Stimulated activated CD8-positive, alpha-beta memory T cell treated with anti-CD3 and anti-CD28 coated beads, Interleukin-12 subunit alpha, Interleukin-12 subunit beta, amount 100 ng/mL, for 24 hours (primary cell): ENCODE data around the gene STK40.

Experiments
- DNase-seq: peaks from one replicate; pipeline ENCODE4 v3.0.0-alpha.2; 2020; ENCODE audit errors: extremely low read depth

The STK40 gene

GRCh38 chr1:36385410-36386264 is at the start of gene STK40:
Gene STK40 (minus strand): TSS chr1:36385924. CDS start chr1:36361332, 24,592 bp downstream.
- DNase-seq, result peak; percentile 96

DNA sequence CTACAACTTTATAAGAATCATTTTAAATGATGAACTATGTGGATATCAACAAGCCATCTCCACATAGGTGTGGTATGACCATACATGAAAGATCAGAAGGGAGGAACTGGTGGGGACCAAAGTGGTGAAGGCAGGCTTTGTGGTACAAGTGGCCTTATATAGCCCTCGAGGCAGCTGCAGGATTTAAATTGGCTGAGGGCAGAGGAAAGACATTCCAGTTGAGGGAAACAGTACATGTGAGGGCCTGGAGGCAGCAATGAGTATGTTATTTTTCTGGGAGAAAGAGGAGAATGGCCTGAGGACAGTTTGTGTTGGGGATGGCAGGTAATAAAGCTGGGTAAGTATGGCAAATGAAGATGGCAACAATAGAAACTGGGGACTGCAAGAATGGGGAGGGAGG is 47.4 kb upstream of the STK40 start:
- no peak for DNase-seq

GRCh38 chr1:36432616-36433015 is 46.9 kb upstream of the STK40 start:
- no peak for DNase-seq

- DNase-seq, result no peak
These were observed 40.1 kb upstream of the STK40 start for GRCh38 chr1:36425791-36426190.

GRCh38 chr1:36421649-36422048 is 35.9 kb upstream of the STK40 start:
- no peak for DNase-seq

DNA sequence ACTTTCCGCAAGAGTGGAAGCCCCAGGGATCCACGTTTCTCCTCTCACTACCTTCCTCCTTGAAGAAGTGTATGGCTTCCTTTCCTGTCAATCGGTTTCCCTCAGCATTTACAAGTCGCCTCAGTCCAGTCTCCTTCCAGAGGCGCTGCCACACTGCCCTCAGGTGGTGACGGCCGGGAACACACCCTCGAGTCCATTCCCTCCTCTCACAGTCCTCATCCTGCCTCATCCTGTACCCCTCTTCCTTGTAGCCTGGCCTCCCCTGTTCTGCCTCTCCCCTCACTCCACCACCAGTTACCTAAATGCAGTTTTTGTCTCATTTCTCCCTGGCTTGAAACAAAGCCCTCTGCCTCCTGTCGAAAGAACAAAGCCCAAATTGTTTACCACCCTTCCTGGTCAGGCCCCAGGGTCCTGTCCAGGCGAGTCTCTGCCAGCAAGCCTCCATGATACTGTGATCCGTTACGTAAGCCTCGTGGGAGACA is 35.2 kb upstream of the STK40 start:
- DNase-seq, result peak; percentile 63

- no peak for DNase-seq
These were observed 34.7 kb upstream of the STK40 start for GRCh38 chr1:36420409-36420808.

GRCh38 chr1:36419569-36419968 is 33.8 kb upstream of the STK40 start:
- DNase-seq, result no peak

GRCh38 chr1:36419140-36419539 is 33.4 kb upstream of the STK40 start:
- DNase-seq, result no peak

DNA sequence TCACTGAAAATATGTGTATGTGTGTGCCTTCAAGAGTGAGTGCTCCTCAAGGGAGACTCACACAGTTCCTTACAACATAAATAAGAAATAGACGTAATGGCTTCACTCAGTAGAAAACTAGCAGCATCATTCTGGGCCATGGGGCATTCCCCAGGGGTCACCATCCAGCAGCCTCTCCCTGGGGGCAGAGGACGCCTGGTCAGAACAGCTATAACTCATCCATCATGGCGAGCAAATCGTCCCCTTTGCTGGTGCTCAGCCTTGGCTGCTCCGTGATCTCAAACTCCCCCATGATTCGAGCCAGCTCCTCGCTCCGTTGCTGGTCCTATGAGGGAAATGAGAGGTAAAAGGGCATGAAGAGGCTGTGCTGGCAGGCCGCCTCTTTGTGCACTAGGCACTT is 32.2 kb upstream of the STK40 start:
- no peak for DNase-seq

DNA sequence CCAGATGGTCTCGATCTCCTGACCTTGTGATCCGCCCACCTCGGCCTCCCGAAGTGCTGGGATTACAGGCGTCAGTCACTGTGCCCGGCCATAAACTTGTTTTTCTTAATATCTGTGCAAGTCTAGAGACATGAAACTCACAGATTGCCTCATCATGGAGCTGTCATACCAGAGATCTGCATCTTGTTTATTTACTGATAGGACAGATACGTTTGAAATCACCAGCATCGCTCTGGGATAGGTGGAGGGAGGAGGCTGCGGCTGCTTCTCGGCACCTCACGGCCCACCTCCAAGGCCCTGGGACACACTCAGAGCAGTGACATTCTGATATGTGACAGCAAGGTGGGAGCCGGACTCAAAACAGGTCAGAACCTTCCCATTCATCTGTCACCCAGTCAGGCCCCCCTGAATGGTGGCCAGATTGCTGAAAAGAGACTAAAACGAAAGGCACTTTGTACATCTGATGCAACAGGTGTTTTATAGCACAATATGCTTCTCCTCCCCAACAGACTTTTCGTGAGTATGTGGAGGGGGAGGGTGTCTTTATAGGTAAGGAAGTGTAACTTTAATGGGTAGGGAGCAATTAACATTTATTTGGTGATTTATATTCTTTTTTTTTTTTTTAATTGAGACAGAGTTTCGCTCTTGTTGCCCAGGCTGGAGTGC is 30.1 kb upstream of the STK40 start:
- DNase-seq, result no peak

DNA sequence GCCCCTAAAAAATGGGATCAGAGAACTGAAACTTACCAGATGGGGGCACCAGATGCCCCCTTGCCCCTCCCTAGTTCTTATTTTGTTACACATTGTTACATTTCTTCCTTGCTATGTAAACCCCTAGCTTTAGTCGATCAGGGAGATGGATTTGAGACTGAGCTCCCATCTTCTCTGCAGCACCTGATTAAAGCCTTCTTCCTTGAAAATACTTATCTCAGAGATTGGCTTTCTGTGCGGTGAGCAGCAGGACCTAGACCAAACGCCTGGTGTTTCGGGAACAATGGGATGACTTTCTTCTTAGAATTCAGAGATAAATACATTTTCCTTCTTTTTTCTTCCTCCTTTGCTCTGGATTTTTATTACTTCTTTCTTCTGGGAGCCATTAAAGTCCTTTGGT is 28.7 kb upstream of the STK40 start:
- no peak for DNase-seq

DNA sequence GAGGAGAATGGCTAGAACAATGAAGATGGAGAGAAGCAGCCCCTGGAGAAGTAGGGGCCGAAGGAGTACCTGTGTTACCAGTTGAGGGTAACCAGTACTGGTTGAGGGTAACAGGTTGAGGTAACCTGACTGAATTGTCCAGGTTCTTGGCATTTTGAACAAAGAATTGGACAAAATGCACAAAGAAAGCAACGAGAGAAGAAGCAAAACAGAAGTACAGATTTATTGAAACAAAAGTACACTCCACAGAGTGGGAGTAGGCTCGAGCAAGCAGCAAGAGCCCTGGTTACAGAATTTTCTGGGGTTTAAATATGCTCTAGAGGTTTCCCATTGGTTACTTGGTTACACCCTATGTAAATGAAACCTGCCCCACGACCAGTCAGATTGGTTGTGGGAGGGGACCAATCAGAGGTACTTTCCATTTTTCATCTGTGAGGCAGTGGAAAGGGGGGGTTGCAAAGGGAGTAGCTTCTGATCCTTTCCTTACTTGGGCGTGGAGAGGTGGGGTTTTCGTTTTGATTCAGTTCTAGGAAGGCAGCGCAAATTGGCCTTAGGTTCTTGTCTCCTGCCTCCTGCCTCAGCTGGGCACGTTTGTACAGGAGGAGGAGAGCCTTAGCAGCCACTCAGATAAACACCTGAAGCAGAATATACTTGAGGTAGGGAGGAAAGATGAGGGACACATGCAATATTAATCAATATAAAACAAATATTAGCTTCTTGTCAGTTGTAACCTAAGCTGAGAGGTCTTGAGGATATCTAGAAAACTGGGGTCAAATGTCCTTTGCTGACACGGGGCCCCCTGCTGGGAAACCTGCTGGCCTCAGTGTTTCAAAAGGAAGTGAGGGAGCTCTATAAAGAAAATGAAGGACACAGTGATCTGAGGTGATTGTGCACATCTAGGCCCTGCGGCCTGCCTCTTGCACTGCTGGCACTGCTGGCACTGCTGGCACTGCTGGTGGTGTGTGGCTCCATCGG is 26.2 kb upstream of the STK40 start:
- DNase-seq, result no peak

DNA sequence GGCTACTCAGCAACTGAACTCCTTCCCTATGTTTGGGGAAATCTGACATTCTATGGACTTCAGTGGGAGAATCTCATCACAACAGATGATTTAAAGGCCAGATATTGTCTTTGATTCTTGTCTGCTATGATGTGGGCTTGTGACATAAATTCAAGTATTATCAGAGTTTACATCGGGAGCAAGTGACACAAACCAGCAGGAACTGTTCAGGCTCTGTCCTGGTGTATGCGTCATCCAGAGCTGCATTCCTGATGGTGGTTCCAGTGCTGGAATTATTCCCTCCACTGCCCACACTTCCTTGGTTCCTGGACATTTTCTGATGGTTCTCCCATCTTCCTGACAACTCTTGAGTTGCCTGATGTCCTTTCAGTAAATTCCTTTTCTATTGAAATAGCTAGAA is 22.8 kb upstream of the STK40 start:
- no peak for DNase-seq

- no peak for DNase-seq
These were observed 20.7 kb upstream of the STK40 start for GRCh38 chr1:36406440-36406839.

DNA sequence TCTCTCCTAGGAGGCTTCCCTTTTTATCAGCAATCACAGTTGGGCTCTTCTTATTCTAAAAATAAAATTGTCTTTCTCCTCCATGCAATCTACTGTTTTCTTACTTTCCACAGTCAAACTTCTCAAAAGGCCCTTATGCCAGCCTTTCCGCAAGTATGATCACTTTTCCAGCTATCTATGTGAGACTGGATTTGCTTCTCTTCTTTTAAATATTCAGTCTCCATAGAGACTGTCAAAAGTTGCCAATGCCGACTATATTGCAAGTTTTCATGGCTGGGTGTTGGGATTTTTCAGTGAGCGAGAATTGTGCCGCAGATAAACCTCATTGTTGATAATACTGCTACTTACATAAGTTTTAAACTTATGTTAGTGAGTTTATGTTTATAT is 16.8 kb upstream of the STK40 start:
- DNase-seq, result no peak

DNA sequence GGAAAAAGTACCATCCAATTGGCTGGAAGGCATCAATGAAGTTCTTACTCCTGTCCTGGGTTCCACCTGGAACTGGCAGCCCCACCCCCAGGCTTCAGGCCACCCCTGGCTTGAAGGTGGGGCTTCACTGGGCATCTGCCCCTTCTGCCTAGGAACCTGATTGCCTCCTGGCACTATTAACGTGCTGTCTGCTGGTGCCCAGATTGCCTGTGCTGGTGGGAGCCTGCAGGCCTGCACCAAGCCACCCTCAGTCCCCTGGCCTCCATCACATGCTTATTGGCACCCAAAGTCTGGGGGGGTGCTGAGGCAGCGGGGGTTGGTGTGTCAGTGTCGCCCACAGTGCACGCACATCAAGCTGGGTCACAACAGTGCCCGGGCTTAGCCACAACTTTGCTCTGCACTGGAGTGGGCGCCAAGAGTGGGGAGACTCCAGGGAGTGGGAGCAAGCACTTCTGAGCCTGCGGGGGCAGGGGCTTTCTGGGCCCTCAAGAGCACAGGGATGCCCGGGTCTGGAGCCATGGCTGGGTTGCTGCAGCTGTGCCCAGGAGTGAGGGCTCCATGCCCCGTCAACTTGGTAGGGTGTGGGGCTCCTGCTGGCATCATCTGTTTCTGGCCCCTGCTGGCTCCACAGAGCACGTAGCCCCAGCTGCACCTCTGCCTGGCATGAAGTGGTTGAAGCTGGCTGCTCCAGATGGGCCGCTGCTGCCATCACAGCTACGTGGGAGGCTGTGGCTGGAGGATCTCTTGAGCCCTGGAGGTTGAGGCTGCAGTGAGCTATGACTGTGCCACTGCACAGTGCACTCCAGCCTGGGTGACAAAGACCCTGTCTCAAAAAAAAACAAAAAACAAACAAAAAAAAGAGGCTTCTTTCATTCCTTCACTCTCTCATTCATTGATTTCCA is 16.1 kb upstream of the STK40 start:
- DNase-seq, result no peak

DNA sequence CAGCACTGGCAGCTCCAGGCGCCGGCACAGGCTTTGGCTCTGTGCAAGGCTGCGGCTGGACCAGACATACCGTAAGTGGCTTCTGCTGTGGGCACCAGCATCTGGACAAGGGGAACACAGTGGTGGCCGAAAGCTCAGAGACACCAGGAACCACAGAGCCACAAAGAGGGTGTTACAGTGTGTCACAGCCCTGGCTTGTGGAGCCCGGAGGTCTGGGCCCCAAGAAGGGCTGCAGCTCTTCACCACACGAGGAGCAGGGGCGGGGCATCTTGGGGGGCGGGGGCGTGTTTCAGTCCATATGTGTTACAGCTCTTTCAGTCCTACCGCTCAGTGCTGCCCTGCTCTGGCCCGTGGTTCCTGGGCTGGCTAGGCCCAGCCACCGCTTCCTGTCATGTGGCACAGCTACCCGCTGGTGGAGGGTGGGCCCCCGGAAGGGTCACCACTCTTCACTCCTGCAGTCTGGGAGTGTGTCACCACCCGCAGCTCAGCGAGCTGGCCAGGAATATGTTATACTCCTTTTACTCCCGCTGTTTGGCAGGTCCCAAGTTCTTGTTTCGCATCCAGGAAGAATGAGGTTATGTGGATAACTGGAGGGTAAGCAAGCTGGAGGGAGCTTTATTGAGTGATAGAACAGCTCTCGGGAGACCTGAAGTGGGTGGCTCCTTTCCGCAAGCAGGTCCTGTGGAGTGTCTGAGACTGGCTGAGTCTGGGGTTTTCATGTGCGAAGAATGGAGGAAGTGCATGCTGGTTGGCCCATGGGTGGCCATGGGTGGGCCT is 15.3 kb upstream of the STK40 start:
- peak; percentile 54 for DNase-seq

- no peak for DNase-seq
These were observed 14.7 kb upstream of the STK40 start for GRCh38 chr1:36400514-36400824.

DNA sequence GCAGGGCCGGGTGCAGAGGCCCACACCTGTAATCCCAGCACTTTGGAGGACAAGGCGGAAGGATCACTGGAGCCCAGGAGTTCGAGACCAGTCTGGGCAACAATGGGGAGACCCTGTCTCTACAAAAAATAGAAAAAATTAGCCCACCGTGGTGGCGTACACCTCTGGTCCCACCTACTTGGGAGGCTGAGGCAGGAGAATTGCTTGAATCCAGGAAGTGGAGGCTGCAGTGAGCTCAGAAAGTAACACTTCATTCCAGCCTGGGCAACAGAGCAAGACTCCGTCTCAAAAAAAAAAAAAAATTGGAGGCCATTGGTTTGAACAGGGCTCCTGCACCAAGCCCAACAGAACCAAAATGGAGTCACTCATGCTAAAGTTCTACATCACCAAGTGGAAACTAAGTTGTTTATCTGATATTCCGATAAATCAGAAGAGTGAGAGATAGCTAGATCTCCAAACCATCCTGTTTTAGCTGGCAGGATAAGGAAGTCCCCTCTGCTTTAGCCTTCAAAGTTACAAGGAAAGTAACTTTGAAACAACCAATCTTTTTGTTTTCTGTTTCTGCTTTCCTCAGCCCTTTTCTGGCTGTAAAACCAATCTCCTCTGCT is 12.8 kb upstream of the STK40 start:
- no peak for DNase-seq
